IMR-90 (cell line): Measurements from ENCODE around the gene CARMIL1. TPM values are rescaled to one million over a fixed set of nuclear protein-coding genes. Genes with fewer than 3 reads are reported as not detected.

Experiments used
- ATAC-seq: fragments of 200-7000 bp; cut with Tn5 transposase; 2 replicates; pipeline ENCODE4 v1.9.1; 2020; ENCODE audit warnings: low read depth, mild to moderate bottlenecking, moderate library complexity
- BruUV-seq: library from RNA; stranded (reverse); fragments of 400-500 nt; replicated peaks from 2 replicates; lab custom pipeline; 2021; lab: Mats Ljungman, UMichigan
- CTCF ChIA-PET: fragments of 300-600 bp; formaldehyde crosslinking; extraction: SDS; loops from one replicate; lab custom pipeline; 2021; ENCODE audit warnings: antibody characterized with exemption; lab: Yijun Ruan, JAX
- POLR2A ChIA-PET: fragments of 300-600 bp; sonication (Branson Sonifier 250); formaldehyde crosslinking; loops from one replicate; lab custom pipeline; 2022; ENCODE audit warnings: antibody characterized with exemption; ENCODE audit not compliant: unreplicated experiment; lab: Charles Lee
- DNase-seq: peaks from one replicate; pipeline ENCODE4 v3.0.0; 2013
- H2AFZ ChIP-seq: replicated peaks from 2 replicates; pipeline ENCODE3; 2013; ENCODE audit warnings: low read length, mild to moderate bottlenecking; ENCODE audit not compliant: poor library complexity
- H2AK5ac ChIP-seq: 2 replicates; pipeline ENCODE4 v1.6.1; 2013; ENCODE audit warnings: low read depth, low read length, inconsistent platforms
- H2AK9ac ChIP-seq: replicated peaks from 2 replicates; pipeline ENCODE3; 2013; ENCODE audit warnings: mild to moderate bottlenecking, low read depth, low read length, moderate library complexity; ENCODE audit not compliant: poor library complexity
- H2BK120ac ChIP-seq: 2 replicates; pipeline ENCODE4 v1.6.1; 2013; ENCODE audit warnings: low read depth, low read length, inconsistent platforms
- H2BK15ac ChIP-seq: 3 replicates; pipeline ENCODE4 v1.6.1; 2013; ENCODE audit warnings: low read depth, low read length, inconsistent platforms
- H2BK20ac ChIP-seq: 2 replicates; pipeline ENCODE4 v1.6.1; 2013; ENCODE audit warnings: low read depth, mild to moderate bottlenecking, inconsistent platforms, low read length, moderate library complexity
- H2BK5ac ChIP-seq: 2 replicates; pipeline ENCODE4 v1.6.1; 2013; ENCODE audit warnings: mild to moderate bottlenecking, low read depth, low read length, inconsistent platforms; ENCODE audit not compliant: poor library complexity, severe bottlenecking
- H3K14ac ChIP-seq: replicated peaks from 2 replicates; pipeline ENCODE4 v1.6.1; 2013; ENCODE audit warnings: low read depth, low read length, inconsistent platforms
- H3K18ac ChIP-seq: 2 replicates; pipeline ENCODE4 v1.6.1; 2013; ENCODE audit warnings: low read depth, low read length, control low read depth
- H3K23ac ChIP-seq: 2 replicates; pipeline ENCODE4 v1.6.1; 2013; ENCODE audit warnings: low read depth, low read length, inconsistent platforms
- H3K27ac ChIP-seq: 2 replicates; pipeline ENCODE4 v1.5.1; 2013; ENCODE audit warnings: mild to moderate bottlenecking, control low read depth, low read length; ENCODE audit not compliant: insufficient read depth
- H3K27me3 ChIP-seq: 2 replicates; pipeline ENCODE4 v1.6.1; 2013; ENCODE audit warnings: low read length; ENCODE audit not compliant: control insufficient read depth, insufficient read depth
- H3K36me3 ChIP-seq: 2 replicates; pipeline ENCODE4 v1.6.1; 2013; ENCODE audit warnings: low read length, mixed read lengths; ENCODE audit not compliant: control insufficient read depth, insufficient read depth
- H3K4ac ChIP-seq: 2 replicates; pipeline ENCODE4 v1.6.1; 2013; ENCODE audit warnings: low read depth, low read length, inconsistent platforms
- H3K4me1 ChIP-seq: 2 replicates; pipeline ENCODE4 v1.6.1; 2013; ENCODE audit warnings: low read length, mixed read lengths; ENCODE audit not compliant: control insufficient read depth, insufficient read depth
- H3K4me2 ChIP-seq: 2 replicates; pipeline ENCODE4 v1.6.1; 2013; ENCODE audit warnings: low read depth, mild to moderate bottlenecking, control low read depth, low read length, moderate library complexity
- H3K4me3 ChIP-seq: 2 replicates; pipeline ENCODE4 v1.5.1; 2013; ENCODE audit warnings: low read depth, mild to moderate bottlenecking, control low read depth, low read length, moderate library complexity; ENCODE audit not compliant: insufficient read depth
- H3K56ac ChIP-seq: 2 replicates; pipeline ENCODE4 v1.6.1; 2013; ENCODE audit warnings: low read length, inconsistent platforms; ENCODE audit not compliant: insufficient read depth; ENCODE audit errors: extremely low read depth
- H3K79me1 ChIP-seq, 2 experiments: 2 replicates each; pipeline ENCODE4 v1.6.1; 2013; ENCODE audit warnings: low read length in 2 of 2, inconsistent platforms in 1 of 2, low read depth in 1 of 2
- H3K9ac ChIP-seq: 2 replicates; pipeline ENCODE4 v1.6.1; 2013; ENCODE audit warnings: low read depth, low read length, control low read depth
- H3K9me1 ChIP-seq: 2 replicates; pipeline ENCODE4 v1.6.1; 2013; ENCODE audit warnings: low read length, inconsistent platforms; ENCODE audit not compliant: insufficient read depth
- H3K9me3 ChIP-seq: 2 replicates; pipeline ENCODE4 v1.6.1; 2013; ENCODE audit warnings: low read length; ENCODE audit not compliant: control insufficient read depth, insufficient read depth
- H4K20me1 ChIP-seq: 2 replicates; pipeline ENCODE4 v1.6.1; 2013; ENCODE audit warnings: low read length, inconsistent platforms; ENCODE audit not compliant: insufficient read depth
- H4K5ac ChIP-seq: 2 replicates; pipeline ENCODE4 v1.6.1; 2013; ENCODE audit warnings: mild to moderate bottlenecking, low read depth, low read length, control low read depth
- H4K8ac ChIP-seq, 2 experiments: 2 replicates each; pipeline ENCODE4 v1.6.1; 2013; ENCODE audit warnings: low read depth in 2 of 2, low read length in 2 of 2, control low read depth in 1 of 2, inconsistent platforms in 1 of 2
- H4K91ac ChIP-seq: 2 replicates; pipeline ENCODE4 v1.6.1; 2013; ENCODE audit warnings: low read depth, low read length, inconsistent platforms; ENCODE audit not compliant: insufficient read depth
- CEBPB ChIP-seq: IDR thresholded peaks from 2 replicates; pipeline ENCODE4 v1.6.1; 2012; ENCODE audit warnings: low read depth, low read length, improper control_type of control experiment
- MAFK ChIP-seq: IDR thresholded peaks from 2 replicates; pipeline ENCODE4 v1.6.1; 2012; ENCODE audit warnings: low read depth, low read length, improper control_type of control experiment
- POLR2A ChIP-seq: IDR thresholded peaks from 2 replicates; pipeline ENCODE4 v1.6.1; 2012; ENCODE audit warnings: mild to moderate bottlenecking, low read depth, low read length
- RCOR1 ChIP-seq: IDR thresholded peaks from 2 replicates; pipeline ENCODE4 v1.6.1; 2012; ENCODE audit warnings: mild to moderate bottlenecking, low read length, improper control_type of control experiment; ENCODE audit not compliant: insufficient replicate concordance
- WGBS, 2 experiments: methylation state at CpG; one replicate each; pipeline versions ENCODE4 v1.1.5 to v1.1.7; 2013; ENCODE audit warnings: missing lambda C conversion rate in 2 of 2; ENCODE audit not compliant: insufficient read length in 1 of 2; ENCODE audit errors: extremely low coverage in 2 of 2; 5-methylcytosine and 5-hydroxymethylcytosine counted together
- dilution Hi-C: fragments of 300-500 bp; cut with HindIII; formaldehyde crosslinking; loops from one replicate; pipeline ENCODE4 v1.14.3; 2018; ENCODE audit warnings: low sequenced_read_pairs; ENCODE audit not compliant: unreplicated experiment
- in situ Hi-C: fragments of 300-500 bp; cut with MboI; formaldehyde crosslinking; loops from 3 replicates; pipeline ENCODE4 v1.14.3; 2019; ENCODE audit warnings: low sequenced_read_pairs, inconsistent platforms, mixed read lengths
- intact Hi-C: fragments of 100-400 bp; cut with micrococcal nuclease; formaldehyde crosslinking; loops from 2 replicates; pipeline ENCODE4 v1.10.0; 2022
- polyA plus RNA-seq, 3 experiments: library from polyadenylated mRNA; depleted of rRNA; stranded (reverse); fragments of >200 nt; gene quantifications; 2 replicates each; pipeline ENCODE4 v1.2.3, GENCODE V29; 2012; ENCODE audit warnings: low replicate concordance in 1 of 3
- total RNA-seq: library from RNA; depleted of rRNA; stranded (reverse); fragments of >200 nt; gene quantifications from 2 replicates; pipeline ENCODE4 v1.2.3, GENCODE V29; 2012

The CARMIL1 gene
- total and polyA plus RNA-seq, 2 of the 4 experiments (the other 2 are of a cell fraction) = 1.3 to 2.9 TPM

DNA sequence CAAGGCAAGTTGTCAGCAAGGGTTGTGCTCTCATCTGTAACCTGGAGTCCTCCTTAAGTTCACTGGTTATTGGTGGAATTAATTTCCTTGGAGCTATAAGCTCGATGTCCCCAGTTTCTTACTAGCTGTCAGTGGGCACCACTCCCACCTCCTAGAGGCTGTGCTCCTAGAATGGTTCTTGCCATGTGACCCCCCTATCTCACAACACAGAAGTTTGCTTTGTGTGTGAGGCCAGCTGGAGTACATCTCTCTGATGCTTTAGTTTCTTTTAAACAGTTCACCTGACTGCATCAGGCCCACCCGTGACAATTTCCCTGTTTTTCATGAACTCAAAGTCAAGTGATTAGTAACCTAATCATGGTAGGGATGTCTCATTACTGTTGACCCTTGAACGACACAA, 193.7 kb downstream of the CARMIL1 start:
- Histone ChIP-seq H4K20me1 (no peaks in the 10 kb centered on the region), H3K56ac (no peak overlapping the region), H3K27ac (no peak overlapping the region), H4K91ac (no peak overlapping the region), H3K18ac (no peak overlapping the region), H4K5ac (no peak overlapping the region), H3K9me1 (0 out of 2 replicates have a peak, but pooled peaks cover 2% of the 10 kb centered on the region), H4K8ac (no peak overlapping the region), H3K9me3 (no peaks in the 10 kb centered on the region), H3K23ac (no peak overlapping the region), H2AK5ac (no peak overlapping the region), H3K4ac (no peak overlapping the region), H3K27me3 (no peaks in the 10 kb centered on the region), H3K9ac (no peak overlapping the region), H2AK9ac (no peak overlapping the region), H2BK15ac (no peak overlapping the region), H3K4me2 (no peak overlapping the region), H2BK20ac (no peak overlapping the region), H2BK5ac (no peak overlapping the region), H3K4me1 (no peaks in the 10 kb centered on the region), H3K4me3 (no peak overlapping the region), H3K14ac (no peak overlapping the region), H3K36me3 (no peaks in the 10 kb centered on the region), H2AFZ (no peak overlapping the region), H2BK120ac (no peak overlapping the region), H3K79me1 (no peaks in the 10 kb centered on the region)
- DNase-seq (no peak), ATAC-seq (no peak)
- BruUV-seq = no TSS peak
- ChIA-PET POLR2A (no interaction called here), CTCF (no interaction called here)
- dilution Hi-C loops = no loop called here
- intact Hi-C loops = no loop called here
- WGBS, 2 experiments = no CpG with 5 or more reads among the region's 3 CpGs
- TF ChIP-seq CEBPB = no peak
- no peak for TF ChIP-seq RCOR1
- no peak for TF ChIP-seq MAFK
- no peak for TF ChIP-seq POLR2A
- in situ Hi-C loops = no loop called here
